HepG2 (cell line): ENCODE measurements around the gene ATP2A3. TPM values are rescaled to one million over a fixed set of nuclear protein-coding genes. Genes with fewer than 3 reads are reported as not detected.

Experiments used
- ATAC-seq: fragments of 200-7000 bp; cut with Tn5 transposase; 3 replicates; pipeline ENCODE4 v1.9.1; 2020; ENCODE audit warnings: mild to moderate bottlenecking, moderate library complexity
- BruUV-seq: library from RNA; stranded (reverse); fragments of 400-500 nt; replicated peaks from 2 replicates; lab custom pipeline; 2021; lab: Mats Ljungman, UMichigan
- CTCF ChIA-PET: fragments of 300-600 bp; formaldehyde crosslinking; extraction: SDS; loops from one replicate; lab custom pipeline; 2021; ENCODE audit warnings: low total read pairs, inconsistent platforms, low intra/inter-chr PET ratio; lab: Yijun Ruan, JAX
- POLR2A ChIA-PET: fragments of 350-600 bp; sonication (Branson Sonifier 250); formaldehyde crosslinking; loops from one replicate; lab custom pipeline; 2020; ENCODE audit warnings: antibody characterized with exemption, inconsistent platforms; lab: Yijun Ruan, JAX
- DNase-seq: peaks from one replicate; pipeline ENCODE4 v3.0.0-alpha.2; 2015; ENCODE audit warnings: low spot score
- FAIRE-seq: peaks from 3 replicates; lab custom pipeline; 2011; peaks lifted over from hg19 to GRCh38; lab: Jason Lieb, UNC
- H2AFZ ChIP-seq: one replicate; pipeline ENCODE4 v1.6.1; 2011; ENCODE audit warnings: low read length, inconsistent platforms
- H3K27ac ChIP-seq: fragments of 300-600 bp; 3 replicates; pipeline ENCODE4 v1.8.0; 2011; ENCODE audit warnings: mixed run types, mild to moderate bottlenecking, mixed read lengths, low read length, inconsistent platforms; ENCODE audit not compliant: insufficient read depth; ENCODE audit errors: extremely low read length
- H3K27me3 ChIP-seq, 2 experiments: fragments of 200-600 bp in 1 of 2; 2 replicates in 1 of 2; 3 replicates in 1 of 2; pipeline versions ENCODE4 v1.6.0 to v1.8.0; 2011; ENCODE audit warnings: low read length in 2 of 2, mild to moderate bottlenecking in 2 of 2, moderate library complexity in 2 of 2, inconsistent platforms in 1 of 2; ENCODE audit not compliant: insufficient read depth in 2 of 2, control insufficient read depth in 1 of 2
- H3K36me3 ChIP-seq, 2 experiments: fragments of 200-600 bp in 1 of 2; replicated peaks in 1 of 2; 2 replicates in 1 of 2; 3 replicates in 1 of 2; pipeline versions ENCODE4 v1.5.1 to v1.8.0; 2011; ENCODE audit warnings: low read length in 2 of 2, inconsistent platforms in 1 of 2; ENCODE audit not compliant: insufficient read depth in 2 of 2, control insufficient read depth in 1 of 2
- H3K4me1 ChIP-seq: 2 replicates; pipeline ENCODE4 v1.5.1; 2012; ENCODE audit warnings: low read length, inconsistent platforms; ENCODE audit not compliant: insufficient read depth
- H3K4me2 ChIP-seq: 2 replicates; pipeline ENCODE4 v1.6.0; 2011; ENCODE audit warnings: low read depth, low read length, inconsistent platforms
- H3K4me3 ChIP-seq, 3 experiments: fragments of 200-600 bp in 1 of 3; sonication (generic), shearing (Covaris generic) in 1 of 3; replicated peaks in 1 of 3; 2 replicates each; pipeline ENCODE4 v1.5.1; 2011 to 2016; ENCODE audit warnings: low read length in 3 of 3, inconsistent platforms in 2 of 3, low read depth in 2 of 3, mild to moderate bottlenecking in 2 of 3, control low read depth in 1 of 3, mixed read lengths in 1 of 3; ENCODE audit not compliant: insufficient read depth in 1 of 3
- H3K79me2 ChIP-seq: one replicate; pipeline ENCODE4 v1.6.1; 2011; ENCODE audit warnings: low read length, inconsistent platforms; ENCODE audit not compliant: insufficient read depth
- H3K9ac ChIP-seq: 2 replicates; pipeline ENCODE4 v1.6.0; 2011; ENCODE audit warnings: mild to moderate bottlenecking, low read depth, low read length, inconsistent platforms; ENCODE audit not compliant: insufficient read depth
- H3K9me3 ChIP-seq: 2 replicates; pipeline ENCODE4 v1.5.1; 2012; ENCODE audit warnings: mild to moderate bottlenecking, low read length
- H4K20me1 ChIP-seq: 2 replicates; pipeline ENCODE4 v1.6.0; 2011; ENCODE audit warnings: inconsistent platforms, mild to moderate bottlenecking, low read length, moderate library complexity; ENCODE audit not compliant: insufficient read depth
- CSRNP1 ChIP-seq: sonication (generic); formaldehyde crosslinking; IDR thresholded peaks from 2 replicates; pipeline ENCODE4 v1.8.1; 2023; ENCODE audit warnings: mild to moderate bottlenecking, missing genetic modification reagents
- DNMT3B ChIP-seq: conservative IDR thresholded peaks from 2 replicates; pipeline ENCODE4 v1.6.1; 2016; ENCODE audit warnings: missing biosample characterization, control low read depth
- GMEB1 ChIP-seq: sonication (generic); formaldehyde crosslinking; IDR thresholded peaks from 2 replicates; pipeline ENCODE4 v1.5.1; 2020; ENCODE audit warnings: missing genetic modification reagents, mild to moderate bottlenecking, borderline replicate concordance
- MAZ ChIP-seq, 2 experiments: sonication (generic) in 1 of 2; formaldehyde crosslinking in 1 of 2; IDR thresholded peaks; 2 replicates each; pipeline versions ENCODE4 v1.5.0 to v1.6.1; 2012 to 2020; ENCODE audit warnings: low read depth in 2 of 2, mild to moderate bottlenecking in 2 of 2, borderline replicate concordance in 1 of 2, improper control_type of control experiment in 1 of 2, low read length in 1 of 2, missing genetic modification reagents in 1 of 2, moderate library complexity in 1 of 2
- RFXAP ChIP-seq: sonication (generic); formaldehyde crosslinking; IDR thresholded peaks from 2 replicates; pipeline ENCODE4 v1.4.0; 2020; ENCODE audit warnings: missing genetic modification reagents, borderline replicate concordance
- RXRB ChIP-seq: IDR thresholded peaks from 2 replicates; pipeline ENCODE4 v1.6.1; 2016; ENCODE audit warnings: borderline replicate concordance, missing genetic modification reagents, missing compliant biosample characterization
- SNAPC5 ChIP-seq: sonication (generic); formaldehyde crosslinking; IDR thresholded peaks from 2 replicates; pipeline ENCODE4 v1.8.1; 2023; ENCODE audit warnings: mild to moderate bottlenecking, missing genetic modification reagents, borderline replicate concordance
- TBL1XR1 ChIP-seq: fragments of 150-350 bp; IDR thresholded peaks from 2 replicates; pipeline ENCODE4 v1.6.1; 2014; ENCODE audit warnings: borderline replicate concordance, low read length; ENCODE audit not compliant: partially characterized antibody
- TFDP1 ChIP-seq: IDR thresholded peaks from 2 replicates; pipeline ENCODE4 v1.6.1; 2016; ENCODE audit warnings: missing compliant biosample characterization, missing genetic modification reagents, borderline replicate concordance
- ZNF3 ChIP-seq: IDR thresholded peaks from 2 replicates; pipeline ENCODE4 v1.7.0; 2017; ENCODE audit warnings: inconsistent platforms
- ZNF335 ChIP-seq: sonication (generic); formaldehyde crosslinking; IDR thresholded peaks from 2 replicates; pipeline ENCODE4 v1.4.0; 2020; ENCODE audit warnings: missing genetic modification reagents
- ZNF558 ChIP-seq: sonication (generic); formaldehyde crosslinking; IDR thresholded peaks from 2 replicates; pipeline ENCODE4 v1.9.0; 2022; ENCODE audit warnings: mild to moderate bottlenecking, missing genetic modification reagents, borderline replicate concordance
- ZNF800 ChIP-seq: sonication (generic); formaldehyde crosslinking; IDR thresholded peaks from 2 replicates; pipeline ENCODE4 v1.4.0; 2020; ENCODE audit warnings: missing genetic modification reagents
- ZSCAN25 ChIP-seq: sonication (generic); formaldehyde crosslinking; IDR thresholded peaks from 2 replicates; pipeline ENCODE4 v1.8.0; 2022; ENCODE audit warnings: mild to moderate bottlenecking, missing genetic modification reagents
- WGBS: methylation state at CpG from one replicate; pipeline ENCODE4 v1.1.6; 2017; ENCODE audit warnings: low lambda C conversion rate; 5-methylcytosine and 5-hydroxymethylcytosine counted together
- in situ Hi-C: cut with HindIII; loops from 2 replicates; pipeline ENCODE4 v1.10.0; 2017; ENCODE audit warnings: low pct_unique_long_range_greater_than_20kb; ENCODE audit not compliant: extremely low pct_ligation_motif_present
- intact Hi-C: fragments of 100-400 bp; cut with micrococcal nuclease; formaldehyde crosslinking; loops from one replicate; pipeline ENCODE4 v1.10.0; 2022; ENCODE audit not compliant: unreplicated experiment
- polyA plus RNA-seq, 8 experiments: library from polyadenylated mRNA; depleted of rRNA in 3 of 8; stranded (reverse) in 7 of 8; unstranded in 1 of 8; fragments of >200 nt; fragmentation: Illumina TruSeq in 4 of 8; extraction: Trizol in 4 of 8; gene quantifications; 2 replicates each; pipeline versions ENCODE4 v1.2.1 to v1.2.3, GENCODE V29; 2011 to 2016; ENCODE audit warnings: low read depth in 4 of 8, missing spikeins in 1 of 8, mixed read lengths in 1 of 8; ENCODE audit not compliant: insufficient read depth in 1 of 8
- total RNA-seq, 5 experiments: library from RNA; depleted of rRNA; stranded (reverse); fragments of >200 nt; fragmentation: Illumina TruSeq; extraction: Trizol; gene quantifications; 2 replicates each; pipeline ENCODE4 v1.2.3, GENCODE V29; 2016; ENCODE audit warnings: low read depth in 1 of 5

ATP2A3 gene
- total and polyA plus RNA-seq, 2 of the 13 experiments (the other 11 are each of a cell fraction or from before 2014, with no cell fraction given) = 0.07 TPM; not detected in 1

GRCh38 chr17:4004517-4005295 lies 40.5 kb upstream of the ATP2A3 start:
- no peaks in the 10 kb centered on the region for H3K27me3 ChIP-seq
- no peaks in the 10 kb centered on the region for H3K9me3 ChIP-seq
- WGBS = 15% methylated on average over 11 of the region's 44 CpGs
- BruUV-seq = TSS peak; percentile 94
- ChIA-PET CTCF (interaction anchor here (2.1 to 3.7 kb wide), 2 partner anchors 70 to 91 kb away, joined by 13 to 37 read pairs; no protein-coding TSS in a partner anchor), POLR2A (interaction anchor here (0.8 to 1.2 kb wide), 5 partner anchors 10 to 101 kb away, joined by 3 to 5 read pairs (median 4); no protein-coding TSS in a partner anchor)
- peak; percentile 63 for DNase-seq
- H2AFZ ChIP-seq = no peak overlapping the region
- peak overlapping the region in 2 of 3 experiments; percentile 33 to 63; a peak in 3 of 6 replicates for H3K4me3 ChIP-seq
- peak overlapping the region; percentile 29; the same call in 1 of the 2 replicates for H3K9ac ChIP-seq
- peaks cover 8 to 28% of the 10 kb centered on the region in 2 experiments for H3K36me3 ChIP-seq
- in situ Hi-C loops = loop anchor here (5.0 kb wide), 1 partner anchor 67 kb away; no protein-coding TSS in a partner anchor
- FAIRE-seq = peak; percentile 15
- peak overlapping the region; percentile 68 for H3K27ac ChIP-seq
- peak overlapping the region; percentile 81 for H3K4me2 ChIP-seq
- H4K20me1 ChIP-seq = no peaks in the 10 kb centered on the region
- intact Hi-C loops = loop anchor here (1.0 to 2.0 kb wide), 2 partner anchors 69 to 70 kb away; no protein-coding TSS in a partner anchor
- peak; percentile 78 for ATAC-seq
- H3K4me1 ChIP-seq = peaks cover 32% of the 10 kb centered on the region
- H3K79me2 ChIP-seq = no peaks in the 10 kb centered on the region
- TF ChIP-seq ZNF800 = peak; percentile 69; the same call in 1 of the 2 replicates
- TF ChIP-seq ZNF3 (CRISPR knock-in tag) = 0 out of 2 replicates have a peak, but pooled peaks have one; percentile 44
- no peak for TF ChIP-seq ZNF335 (CRISPR knock-in tag)
- TF ChIP-seq TBL1XR1 = no peak
- no peak; the same call in 1 of the 2 replicates for TF ChIP-seq ZNF558 (CRISPR knock-in tag)
- no peak for TF ChIP-seq RXRB (CRISPR knock-in tag)
- TF ChIP-seq RFXAP = peak; percentile 82
- TF ChIP-seq TFDP1 (CRISPR knock-in tag) = peak; percentile 90; the same call in 1 of the 2 replicates
- no peak for TF ChIP-seq MAZ (IDR thresholded peaks at IDR 0.05; ENCODE audit: borderline replicate concordance, low read depth, low read length)
- peak; percentile 83 for TF ChIP-seq MAZ (CRISPR knock-in tag; IDR thresholded peaks at IDR 0.05; ENCODE audit: low read depth)
- peak; percentile 52; the same call in 1 of the 2 replicates for TF ChIP-seq SNAPC5 (CRISPR knock-in tag)
- peak; percentile 82; the same call in 1 of the 2 replicates for TF ChIP-seq CSRNP1
- TF ChIP-seq ZSCAN25 (CRISPR knock-in tag) = 0 out of 2 replicates have a peak, but pooled peaks have one; percentile 29
- 0 out of 2 replicates have a peak, but pooled peaks have one; percentile 24 for TF ChIP-seq GMEB1 (CRISPR knock-in tag)
- no peak for TF ChIP-seq DNMT3B (CRISPR knock-in tag)
